ENCODE data around the gene CXCL12. TPM values are rescaled to one million over a fixed set of nuclear protein-coding genes. Genes with fewer than 3 reads are reported as not detected.

Gene CXCL12
- total RNA-seq, 6 experiments from 2014 or later, result 111 to 241 (median 197) TPM

GRCh38 chr10:44413416-44413815 lies 28.5 kb upstream of the CXCL12 start:
- Mint-ChIP-seq H3K27ac (no peak overlapping the region), H3K4me3 (no peak overlapping the region), H3K36me3 (ENCODE audit: low read depth) (peaks cover 25% of the 10 kb centered on the region), H3K4me1 (ENCODE audit: low read depth) (peaks cover 26% of the 10 kb centered on the region), H3K9me3 (peaks cover 10% of the 10 kb centered on the region; the same call in 1 of the 2 replicates), H3K27me3 (ENCODE audit: insufficient read depth) (peaks cover 17% of the 10 kb centered on the region)
- peak; percentile 11 for DNase-seq
- TF ChIP-seq CTCF (IDR thresholded peaks at IDR 0.05), result no peak

GRCh38 chr10:44411251-44411650 lies 26.4 kb upstream of the CXCL12 start:
- TF ChIP-seq CTCF (IDR thresholded peaks at IDR 0.05), result no peak
- DNase-seq, result no peak
- peaks cover 21% of the 10 kb centered on the region for H3K4me1 Mint-ChIP-seq (ENCODE audit: low read depth)
- no peak overlapping the region for H3K27ac Mint-ChIP-seq
- H3K9me3 Mint-ChIP-seq, result peaks cover 10% of the 10 kb centered on the region
- H3K36me3 Mint-ChIP-seq (ENCODE audit: low read depth), result peaks cover 20% of the 10 kb centered on the region
- no peak overlapping the region for H3K4me3 Mint-ChIP-seq
- peaks cover 9% of the 10 kb centered on the region for H3K27me3 Mint-ChIP-seq (ENCODE audit: insufficient read depth)

- H3K4me3 Mint-ChIP-seq, result no peak overlapping the region
- peaks cover 9% of the 10 kb centered on the region for H3K27me3 Mint-ChIP-seq (ENCODE audit: insufficient read depth)
- no peak for TF ChIP-seq CTCF (IDR thresholded peaks at IDR 0.05)
- H3K27ac Mint-ChIP-seq, result no peak overlapping the region
- peaks cover 12% of the 10 kb centered on the region; the same call in 1 of the 2 replicates for H3K4me1 Mint-ChIP-seq (ENCODE audit: low read depth)
- no peak for DNase-seq
- H3K36me3 Mint-ChIP-seq (ENCODE audit: low read depth), result no peaks in the 10 kb centered on the region; the same call in 1 of the 2 replicates
- H3K9me3 Mint-ChIP-seq, result no peaks in the 10 kb centered on the region; the same call in 1 of the 2 replicates
These were observed 20.0 kb upstream of the CXCL12 start for GRCh38 chr10:44404741-44405437.

GRCh38 chr10:44402465-44403195 lies 17.7 kb upstream of the CXCL12 start:
- no peak for DNase-seq
- no peaks in the 10 kb centered on the region; the same call in 1 of the 2 replicates for H3K36me3 Mint-ChIP-seq (ENCODE audit: low read depth)
- no peak for TF ChIP-seq CTCF (IDR thresholded peaks at IDR 0.05)
- peaks cover 4% of the 10 kb centered on the region for H3K27me3 Mint-ChIP-seq (ENCODE audit: insufficient read depth)
- no peaks in the 10 kb centered on the region; the same call in 1 of the 2 replicates for H3K9me3 Mint-ChIP-seq
- peak overlapping the region; percentile 15; the same call in 1 of the 2 replicates for H3K27ac Mint-ChIP-seq
- H3K4me1 Mint-ChIP-seq (ENCODE audit: low read depth), result peaks cover 16% of the 10 kb centered on the region
- H3K4me3 Mint-ChIP-seq, result peak overlapping the region; percentile 88

- Mint-ChIP-seq H3K27ac (no peak overlapping the region), H3K9me3 (no peaks in the 10 kb centered on the region), H3K36me3 (ENCODE audit: low read depth) (no peaks in the 10 kb centered on the region), H3K4me3 (no peak overlapping the region), H3K27me3 (ENCODE audit: insufficient read depth) (peaks cover 7% of the 10 kb centered on the region), H3K4me1 (ENCODE audit: low read depth) (peaks cover 16% of the 10 kb centered on the region)
- no peak for DNase-seq
- TF ChIP-seq CTCF (IDR thresholded peaks at IDR 0.05), result no peak
These were observed 15.6 kb upstream of the CXCL12 start for GRCh38 chr10:44400541-44400940.
